Measurements from ENCODE around the gene OR5AC2.

DNA sequence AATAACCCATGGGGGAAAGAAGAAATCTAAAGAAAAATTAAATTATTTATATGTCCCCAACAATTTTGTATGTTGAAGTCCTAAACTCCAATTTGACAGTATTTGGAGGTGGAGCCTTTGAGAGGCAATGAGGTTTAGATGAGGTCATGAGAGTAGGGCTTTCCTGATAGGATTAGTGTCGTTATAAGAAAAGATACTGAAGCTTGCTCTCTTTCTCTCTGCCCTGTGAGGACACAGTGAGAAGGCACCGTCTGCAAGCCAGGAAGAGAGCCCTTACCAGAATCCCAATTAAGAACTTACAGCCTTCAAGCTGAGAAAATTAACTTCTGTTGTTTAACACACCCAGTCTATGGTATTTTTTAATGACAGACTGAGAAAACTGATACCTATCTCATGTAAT, 16.1 kb upstream of the OR5AC2 start:
- TF ChIP-seq REST (IDR thresholded peaks at IDR 0.05; ENCODE audit: low read depth) (no peak), YY1 (IDR thresholded peaks at IDR 0.05; ENCODE audit: low read depth) (no peak), TEAD4 (IDR thresholded peaks at IDR 0.05) (no peak), RAD21 (IDR thresholded peaks at IDR 0.05; ENCODE audit: low read depth) (no peak), EGR1 (IDR thresholded peaks at IDR 0.05) (no peak), CEBPB (IDR thresholded peaks at IDR 0.05) (no peak), EP300 (IDR thresholded peaks at IDR 0.05; ENCODE audit: borderline replicate concordance) (no peak), CREB1 (IDR thresholded peaks at IDR 0.05; ENCODE audit: low read depth) (no peak), NFIC (IDR thresholded peaks at IDR 0.05) (no peak), TAF1 (IDR thresholded peaks at IDR 0.05; ENCODE audit: low read depth) (no peak), FOXM1 (IDR thresholded peaks at IDR 0.05; ENCODE audit: borderline replicate concordance, low read depth) (no peak)
- TF ChIP-seq, protein P1, sequence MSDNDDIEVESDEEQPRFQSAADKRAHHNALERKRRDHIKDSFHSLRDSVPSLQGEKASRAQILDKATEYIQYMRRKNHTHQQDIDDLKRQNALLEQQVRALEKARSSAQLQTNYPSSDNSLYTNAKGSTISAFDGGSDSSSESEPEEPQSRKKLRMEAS (IDR thresholded peaks at IDR 0.05): no peak
- TF ChIP-seq, protein P2, sequence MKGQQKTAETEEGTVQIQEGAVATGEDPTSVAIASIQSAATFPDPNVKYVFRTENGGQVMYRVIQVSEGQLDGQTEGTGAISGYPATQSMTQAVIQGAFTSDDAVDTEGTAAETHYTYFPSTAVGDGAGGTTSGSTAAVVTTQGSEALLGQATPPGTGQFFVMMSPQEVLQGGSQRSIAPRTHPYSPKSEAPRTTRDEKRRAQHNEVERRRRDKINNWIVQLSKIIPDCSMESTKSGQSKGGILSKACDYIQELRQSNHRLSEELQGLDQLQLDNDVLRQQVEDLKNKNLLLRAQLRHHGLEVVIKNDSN (IDR thresholded peaks at IDR 0.05): no peak
